Tibial artery (tissue), 4 donors: Measurements from ENCODE around the gene NUAK1.
A peak's percentile ranks its signal among the peaks of the same experiment; 100 is the strongest.

Experiments used
- DNase-seq, 2 donors: peaks; one replicate each; pipeline ENCODE4 v3.0.0-alpha.2; 2019
- H3K27ac ChIP-seq, 2 donors: fragments of 200-600 bp; sonication (generic) in 1 of 2; 1 replicate in 1 of 2; 2 replicates in 1 of 2; pipeline ENCODE4 v1.5.1; 2018 to 2019; ENCODE audit warnings: mild to moderate bottlenecking in 1 of 2
- H3K27me3 ChIP-seq, 2 donors: fragments of 200-600 bp; sonication (generic) in 1 of 2; one replicate each; pipeline versions ENCODE4 v1.5.1 to v1.6.0; 2016 to 2019
- H3K36me3 ChIP-seq, 3 donors: fragments of 200-600 bp; sonication (generic) in 2 of 3; one replicate each; pipeline ENCODE4 v1.5.1; 2016 to 2019; ENCODE audit warnings: mild to moderate bottlenecking in 2 of 3
- H3K4me1 ChIP-seq, 4 donors: fragments of 200-600 bp; sonication (generic) in 2 of 4; 1 replicate in 3 of 4; 2 replicates in 1 of 4; pipeline ENCODE4 v1.5.1; 2016 to 2019
- H3K4me3 ChIP-seq, 2 donors: fragments of 200-600 bp; sonication (generic) in 1 of 2; 1 replicate in 1 of 2; 2 replicates in 1 of 2; pipeline ENCODE4 v1.5.1; 2018 to 2019; ENCODE audit warnings: mild to moderate bottlenecking in 2 of 2
- H3K9me3 ChIP-seq, 3 donors: fragments of 200-600 bp; sonication (generic) in 1 of 3; one replicate each; pipeline ENCODE4 v1.5.1; 2016 to 2019
- intact Hi-C: fragments of 100-400 bp; cut with DNase I; formaldehyde crosslinking; loops from one replicate; pipeline ENCODE4 v1.15.0; 2023; ENCODE audit warnings: low total_unique reads
- TF ChIP-seq, protein P1 (sequence below), 2 experiments: fragments of 200-600 bp in 1 of 2; fragments of 450-650 bp in 1 of 2; IDR thresholded peaks; one replicate each; pipeline ENCODE4 v1.5.1; 2017 to 2019; ENCODE audit warnings: antibody characterized with exemption in 2 of 2, mild to moderate bottlenecking in 1 of 2, moderate library complexity in 1 of 2

The NUAK1 gene

DNA sequence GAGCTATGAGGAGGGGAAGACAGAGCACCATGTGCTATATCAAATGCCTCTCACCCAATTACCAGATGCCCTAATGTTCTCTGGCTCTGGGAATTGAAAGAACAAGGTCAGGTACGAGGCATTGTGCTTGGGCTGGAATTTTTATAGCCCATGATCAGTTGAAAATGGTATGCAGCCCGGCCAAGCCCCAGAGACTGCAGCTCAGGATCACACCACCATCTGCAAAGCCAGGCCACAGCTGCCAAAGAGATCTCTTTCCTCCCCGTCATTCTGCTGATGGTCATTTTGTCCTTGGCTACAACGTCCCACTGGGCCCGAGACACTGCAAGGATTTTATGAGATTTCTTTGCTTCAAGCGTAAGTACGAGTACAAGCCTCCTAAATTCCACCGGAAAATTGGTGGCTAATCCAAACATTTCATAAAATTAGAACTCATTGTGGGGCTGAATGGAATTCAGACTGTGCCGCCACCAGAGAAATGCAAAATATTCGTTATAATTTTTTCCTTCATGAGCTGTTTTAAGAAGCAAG lies 15.1 kb downstream of the NUAK1 start:
- intact Hi-C loops: no loop called here

GRCh38 chr12:106123110-106123509 lies 15.6 kb downstream of the NUAK1 start:
- Histone ChIP-seq H3K27ac (peak overlapping the region; percentile 84 to 98), H3K27me3 (no peaks in the 10 kb centered on the region), H3K36me3 (no peaks in the 10 kb centered on the region), H3K4me3 (no peak overlapping the region), H3K4me1 (peaks cover 11 to 100% (median 88%) of the 10 kb centered on the region in 4 donors), H3K9me3 (no peaks in the 10 kb centered on the region)
- no peak for DNase-seq
- intact Hi-C loops: no loop called here
- TF ChIP-seq, protein P1, sequence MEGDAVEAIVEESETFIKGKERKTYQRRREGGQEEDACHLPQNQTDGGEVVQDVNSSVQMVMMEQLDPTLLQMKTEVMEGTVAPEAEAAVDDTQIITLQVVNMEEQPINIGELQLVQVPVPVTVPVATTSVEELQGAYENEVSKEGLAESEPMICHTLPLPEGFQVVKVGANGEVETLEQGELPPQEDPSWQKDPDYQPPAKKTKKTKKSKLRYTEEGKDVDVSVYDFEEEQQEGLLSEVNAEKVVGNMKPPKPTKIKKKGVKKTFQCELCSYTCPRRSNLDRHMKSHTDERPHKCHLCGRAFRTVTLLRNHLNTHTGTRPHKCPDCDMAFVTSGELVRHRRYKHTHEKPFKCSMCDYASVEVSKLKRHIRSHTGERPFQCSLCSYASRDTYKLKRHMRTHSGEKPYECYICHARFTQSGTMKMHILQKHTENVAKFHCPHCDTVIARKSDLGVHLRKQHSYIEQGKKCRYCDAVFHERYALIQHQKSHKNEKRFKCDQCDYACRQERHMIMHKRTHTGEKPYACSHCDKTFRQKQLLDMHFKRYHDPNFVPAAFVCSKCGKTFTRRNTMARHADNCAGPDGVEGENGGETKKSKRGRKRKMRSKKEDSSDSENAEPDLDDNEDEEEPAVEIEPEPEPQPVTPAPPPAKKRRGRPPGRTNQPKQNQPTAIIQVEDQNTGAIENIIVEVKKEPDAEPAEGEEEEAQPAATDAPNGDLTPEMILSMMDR (IDR thresholded peaks at IDR 0.05): no peak

More for the DNA sequence above, 15.1 kb downstream of the NUAK1 start:
- peaks cover 11 to 100% (median 88%) of the 10 kb centered on the region in 4 donors for H3K4me1 ChIP-seq
- TF ChIP-seq, protein P1 (IDR thresholded peaks at IDR 0.05): no peak
- peak overlapping the region in 1 of 2 donors; percentile 10 for H3K4me3 ChIP-seq
- H3K27me3 ChIP-seq: no peaks in the 10 kb centered on the region
- no peaks in the 10 kb centered on the region for H3K36me3 ChIP-seq
- H3K9me3 ChIP-seq: no peaks in the 10 kb centered on the region
- H3K27ac ChIP-seq: peak overlapping the region; percentile 84 to 98
- DNase-seq: peak; percentile 71 to 89

DNA sequence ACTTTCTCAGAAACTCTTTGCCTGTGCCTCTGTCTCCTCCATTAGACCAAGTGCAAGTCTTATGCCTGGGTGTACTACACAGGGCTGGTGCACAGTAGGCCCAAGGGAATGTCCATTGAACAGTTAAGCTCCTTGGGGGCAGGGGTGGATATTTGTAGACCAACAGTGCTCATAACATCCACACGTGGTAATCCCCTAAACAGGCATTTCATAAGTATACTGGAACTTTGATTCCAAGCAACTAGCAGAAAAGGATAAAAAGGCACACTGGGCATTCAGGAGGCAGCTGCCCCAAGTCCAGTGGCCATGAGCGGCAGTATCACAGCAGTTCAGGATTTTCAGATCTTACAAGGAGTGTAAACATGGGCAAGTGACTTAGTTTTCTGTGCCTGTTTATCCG lies 16.8 kb downstream of the NUAK1 start:
- peaks cover 11 to 100% (median 87%) of the 10 kb centered on the region in 4 donors for H3K4me1 ChIP-seq
- H3K27me3 ChIP-seq: no peaks in the 10 kb centered on the region
- H3K36me3 ChIP-seq: no peaks in the 10 kb centered on the region
- H3K4me3 ChIP-seq: no peak overlapping the region
- intact Hi-C loops: no loop called here
- H3K9me3 ChIP-seq: no peaks in the 10 kb centered on the region
- DNase-seq: no peak
- H3K27ac ChIP-seq: peak overlapping the region; percentile 84 to 98
- TF ChIP-seq, protein P1 (IDR thresholded peaks at IDR 0.05): no peak

GRCh38 chr12:106120519-106121105 lies 18.1 kb downstream of the NUAK1 start:
- peak overlapping the region; percentile 84 to 98 for H3K27ac ChIP-seq
- peaks cover 6 to 100% (median 76%) of the 10 kb centered on the region in 4 donors for H3K4me1 ChIP-seq
- no peak overlapping the region for H3K4me3 ChIP-seq
- H3K9me3 ChIP-seq: no peaks in the 10 kb centered on the region
- TF ChIP-seq, protein P1 (IDR thresholded peaks at IDR 0.05): no peak
- H3K36me3 ChIP-seq: no peaks in the 10 kb centered on the region
- DNase-seq: no peak
- intact Hi-C loops: no loop called here
- no peaks in the 10 kb centered on the region for H3K27me3 ChIP-seq

DNA sequence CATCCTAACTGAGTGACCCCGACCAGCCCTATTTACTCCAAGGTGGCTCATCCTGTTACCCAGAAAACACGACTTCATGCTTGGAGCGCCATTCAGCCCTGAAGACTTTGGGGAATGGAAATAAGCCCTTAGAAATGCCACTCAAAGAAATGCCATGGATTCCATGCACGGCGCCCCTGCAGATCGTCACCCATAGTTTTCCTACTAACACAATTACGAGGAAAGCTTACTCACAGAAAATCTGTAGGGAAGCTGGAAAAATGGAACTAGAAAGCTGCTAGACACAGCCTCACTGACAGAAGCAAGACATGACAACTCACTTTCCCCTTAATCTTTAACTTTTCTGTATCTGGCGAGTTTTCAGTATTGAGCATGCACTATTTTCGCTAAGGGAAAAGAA lies 19.5 kb downstream of the NUAK1 start:
- H3K27ac ChIP-seq: peak overlapping the region; percentile 84 to 98

More for the DNA sequence above, 19.5 kb downstream of the NUAK1 start:
- H3K4me1 ChIP-seq: peaks cover 6 to 100% (median 79%) of the 10 kb centered on the region in 4 donors
- H3K27me3 ChIP-seq: no peaks in the 10 kb centered on the region
- TF ChIP-seq, protein P1 (IDR thresholded peaks at IDR 0.05): no peak
- peak overlapping the region in 1 of 2 donors; percentile 1 for H3K4me3 ChIP-seq
- no peaks in the 10 kb centered on the region for H3K9me3 ChIP-seq
- intact Hi-C loops: no loop called here
- no peak for DNase-seq
- no peaks in the 10 kb centered on the region for H3K36me3 ChIP-seq
